Large intestine (tissue), 3 donors: ENCODE data around the gene ROR2. TPM values are rescaled to one million over a fixed set of nuclear protein-coding genes. Genes with fewer than 3 reads are reported as not detected.

ENCODE experiments used
- DNase-seq, 2 donors: peaks; one replicate each; pipeline versions ENCODE4 v3.0.0 to v3.0.0-alpha.2; 2013
- H3K27ac ChIP-seq: one replicate; pipeline ENCODE4 v1.5.1; 2013; ENCODE audit warnings: low read length
- H3K27me3 ChIP-seq: 2 replicates; pipeline ENCODE4 v1.6.1; 2013; ENCODE audit warnings: low read length; ENCODE audit not compliant: control insufficient read depth, insufficient read depth
- H3K36me3 ChIP-seq: 2 replicates; pipeline ENCODE4 v1.6.1; 2013; ENCODE audit warnings: low read length; ENCODE audit not compliant: control insufficient read depth, insufficient read depth
- H3K4me1 ChIP-seq: one replicate; pipeline ENCODE4 v1.6.1; 2013; ENCODE audit warnings: low read length; ENCODE audit not compliant: control insufficient read depth, insufficient read depth
- H3K4me3 ChIP-seq: one replicate; pipeline ENCODE4 v1.5.1; 2013; ENCODE audit warnings: low read length
- H3K9me3 ChIP-seq: one replicate; pipeline ENCODE4 v1.6.1; 2013; ENCODE audit warnings: mild to moderate bottlenecking, low read depth, low read length, moderate library complexity; ENCODE audit not compliant: control insufficient read depth
- WGBS: methylation state at CpG from one replicate; pipeline ENCODE4 v1.1.5; 2013; ENCODE audit warnings: low lambda C conversion rate; ENCODE audit not compliant: insufficient coverage; 5-methylcytosine and 5-hydroxymethylcytosine counted together
- polyA plus RNA-seq: library from polyadenylated mRNA; unstranded; fragments of 120-200 nt; gene quantifications from one replicate; pipeline ENCODE4 v1.2.1, GENCODE V29; 2013

ROR2 gene
- polyA plus RNA-seq, 1 donor: 17.5 TPM

DNA sequence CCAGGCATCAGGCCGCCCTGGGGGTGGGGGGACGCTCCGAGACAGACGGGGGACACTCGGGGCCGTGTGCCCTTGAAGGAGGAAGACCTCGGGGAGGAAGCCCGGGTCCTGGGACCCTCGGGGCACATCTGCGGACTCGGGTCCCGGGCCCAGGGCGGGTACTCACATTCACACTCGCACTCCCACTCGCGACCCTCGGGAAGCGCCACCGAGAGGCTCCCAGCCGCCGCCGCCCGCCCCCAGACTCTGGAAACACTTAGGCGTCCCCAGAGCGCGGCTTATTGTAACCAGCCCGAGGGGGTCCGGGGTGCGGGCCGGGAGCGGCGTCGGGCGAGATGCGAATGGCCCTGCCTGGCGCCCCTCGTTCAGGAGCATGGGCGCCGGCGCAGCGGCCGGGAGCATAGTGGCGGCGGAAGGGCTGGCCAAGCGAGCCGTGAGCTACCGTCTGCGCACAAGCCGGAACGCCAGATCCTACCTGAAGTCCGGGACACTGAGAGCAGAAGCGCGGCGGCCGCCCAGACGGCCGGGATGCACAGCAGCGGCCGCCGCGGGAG lies 559 bp downstream of the ROR2 start:
- Histone ChIP-seq H3K9me3 (peaks cover 6% of the 10 kb centered on the region), H3K27ac (peak overlapping the region; percentile 70), H3K4me1 (peaks cover 6% of the 10 kb centered on the region), H3K36me3 (no peaks in the 10 kb centered on the region), H3K4me3 (peak overlapping the region; percentile 62), H3K27me3 (peaks cover 35% of the 10 kb centered on the region)
- no CpG with 5 or more reads among the region's 61 CpGs for WGBS
- DNase-seq: peak in 1 of 2 donors; percentile 42

DNA sequence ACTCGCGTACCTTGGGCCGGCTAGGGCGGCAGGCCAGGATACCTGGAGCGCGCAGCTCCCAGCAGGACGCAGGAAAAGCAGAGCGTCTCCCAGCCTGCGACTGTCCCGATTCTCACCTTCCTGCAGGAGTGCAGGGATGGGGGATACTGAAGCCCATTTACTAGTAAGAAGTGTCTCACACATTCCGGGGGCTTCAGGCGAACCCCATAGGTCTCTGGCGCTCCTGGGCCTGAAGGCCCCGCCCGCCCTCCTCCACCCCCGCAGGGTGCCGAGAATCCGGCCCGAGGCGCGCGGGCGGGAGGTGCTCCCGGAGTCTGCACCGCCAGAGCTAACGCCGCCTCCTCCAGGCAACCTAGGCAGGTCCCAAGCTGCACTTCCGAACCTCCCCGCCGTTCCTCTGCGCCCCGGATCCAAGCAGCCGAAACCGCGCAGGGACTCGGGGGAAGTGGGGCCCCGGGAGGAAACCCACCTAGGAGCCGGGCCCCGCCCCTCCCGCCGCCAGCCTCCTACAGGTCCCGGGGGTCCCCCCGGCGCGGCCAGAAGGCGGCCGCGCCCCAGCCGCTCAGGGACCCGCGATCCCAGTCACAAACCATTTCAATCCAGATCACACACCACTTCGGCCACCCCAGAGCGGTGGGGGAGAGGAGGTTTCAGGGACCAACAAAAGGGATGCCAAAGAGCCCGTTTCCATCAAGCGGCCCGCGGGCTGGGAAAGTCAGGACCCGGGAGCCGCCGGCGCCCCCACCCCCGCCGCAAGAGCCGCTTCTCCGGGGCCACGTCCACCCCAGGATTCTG lies 1.2 kb downstream of the ROR2 start:
- H3K36me3 ChIP-seq: no peaks in the 10 kb centered on the region
- peaks cover 6% of the 10 kb centered on the region for H3K4me1 ChIP-seq
- no CpG with 5 or more reads among the region's 66 CpGs for WGBS
- H3K9me3 ChIP-seq: peaks cover 6% of the 10 kb centered on the region
- peak overlapping the region; percentile 70 for H3K27ac ChIP-seq
- peak; percentile 37 to 79 for DNase-seq
- H3K4me3 ChIP-seq: peak overlapping the region; percentile 62
- peaks cover 35% of the 10 kb centered on the region for H3K27me3 ChIP-seq

DNA sequence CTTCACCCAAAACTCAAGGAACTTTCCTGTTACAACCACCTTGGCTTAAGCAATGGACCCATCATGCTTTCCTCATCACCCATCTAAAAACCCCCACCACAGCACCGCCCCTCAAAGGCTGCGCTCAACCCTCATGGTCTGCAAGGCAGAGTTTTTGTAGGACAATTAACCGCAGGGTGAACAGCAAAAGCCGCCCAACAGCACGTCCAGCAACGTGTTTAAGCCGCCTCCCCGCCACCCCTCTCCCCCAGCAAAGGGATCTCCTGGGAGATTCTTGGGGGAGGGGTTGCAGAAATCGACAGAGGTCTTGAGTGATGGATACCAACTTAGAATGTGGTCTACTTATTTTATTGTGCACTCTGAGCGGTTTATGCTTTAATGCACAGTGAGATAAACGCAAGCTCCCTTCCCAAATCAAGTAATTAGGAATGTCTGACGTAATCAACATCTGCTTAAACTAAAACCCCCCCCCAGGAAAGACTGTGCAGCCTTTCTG lies 1.9 kb downstream of the ROR2 start:
- no peaks in the 10 kb centered on the region for H3K36me3 ChIP-seq
- peaks cover 35% of the 10 kb centered on the region for H3K27me3 ChIP-seq
- H3K4me1 ChIP-seq: peaks cover 6% of the 10 kb centered on the region
- WGBS: no CpG with 5 or more reads among the region's 12 CpGs
- DNase-seq: no peak
- peak overlapping the region; percentile 70 for H3K27ac ChIP-seq
- peak overlapping the region; percentile 62 for H3K4me3 ChIP-seq
- H3K9me3 ChIP-seq: peaks cover 6% of the 10 kb centered on the region

DNA sequence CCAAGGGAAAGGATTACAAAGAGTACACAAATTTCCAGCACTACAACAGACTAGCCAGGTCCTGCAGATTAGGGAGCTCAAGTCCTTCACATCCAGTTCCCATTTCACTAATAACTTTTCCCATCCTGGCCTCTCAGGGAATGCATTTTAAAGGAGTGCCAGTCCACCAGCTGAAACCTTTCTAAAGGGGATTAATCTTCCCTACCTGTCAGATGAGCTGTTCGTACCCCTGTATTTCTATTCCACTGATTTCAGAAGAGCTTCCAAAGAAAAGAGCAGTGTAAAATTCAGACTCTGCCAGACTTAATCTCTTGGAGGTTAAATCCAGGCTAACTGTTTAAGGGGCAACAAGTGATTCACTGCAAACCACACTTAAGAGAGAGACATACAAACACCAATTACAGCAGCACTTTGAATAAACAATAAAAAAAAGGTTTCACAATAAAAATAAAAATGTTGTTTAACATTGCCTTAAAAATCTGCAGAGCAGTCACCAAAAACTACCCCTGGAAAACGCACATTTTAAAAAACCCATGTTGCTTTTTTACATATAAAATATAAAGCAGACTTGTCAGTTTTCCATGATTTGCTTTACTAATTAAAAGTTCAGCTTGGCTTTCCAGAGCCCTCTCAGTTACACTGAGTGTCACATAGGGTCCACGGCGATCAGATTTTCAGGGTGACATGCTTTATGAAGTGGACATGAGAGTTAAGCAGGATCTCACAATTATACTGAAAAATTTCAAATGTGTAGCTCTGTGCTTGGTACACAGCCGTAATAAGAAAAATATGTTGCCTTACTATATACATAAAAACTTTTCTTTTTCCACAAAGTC lies 3.2 kb downstream of the ROR2 start:
- no peaks in the 10 kb centered on the region for H3K36me3 ChIP-seq
- no peak overlapping the region for H3K4me3 ChIP-seq
- peaks cover 6% of the 10 kb centered on the region for H3K9me3 ChIP-seq
- 85% methylated on average over 2 of the region's 5 CpGs for WGBS
- peaks cover 6% of the 10 kb centered on the region for H3K4me1 ChIP-seq
- H3K27ac ChIP-seq: no peak overlapping the region
- no peak for DNase-seq
- peaks cover 35% of the 10 kb centered on the region for H3K27me3 ChIP-seq

- H3K9me3 ChIP-seq: peaks cover 6% of the 10 kb centered on the region
- peak overlapping the region; percentile 55 for H3K27ac ChIP-seq
- no peak overlapping the region for H3K4me3 ChIP-seq
- DNase-seq: no peak
- peaks cover 32% of the 10 kb centered on the region for H3K27me3 ChIP-seq
- no peaks in the 10 kb centered on the region for H3K36me3 ChIP-seq
- peaks cover 6% of the 10 kb centered on the region for H3K4me1 ChIP-seq
- no CpG with 5 or more reads among the region's 5 CpGs for WGBS
Observed at GRCh38 chr9:91946196-91946595, 3.8 kb downstream of the ROR2 start.

- Histone ChIP-seq H3K4me3 (no peak overlapping the region), H3K4me1 (peaks cover 5% of the 10 kb centered on the region), H3K27me3 (peaks cover 30% of the 10 kb centered on the region), H3K27ac (peak overlapping the region; percentile 71), H3K9me3 (peaks cover 6% of the 10 kb centered on the region), H3K36me3 (no peaks in the 10 kb centered on the region)
- WGBS: 0% methylated on average over 1 of the region's 10 CpGs
- DNase-seq: peak; percentile 39 to 61
Observed at GRCh38 chr9:91945277-91946085, 4.5 kb downstream of the ROR2 start.

GRCh38 chr9:91944711-91945110 lies 5.3 kb downstream of the ROR2 start:
- Histone ChIP-seq H3K36me3 (no peaks in the 10 kb centered on the region), H3K27me3 (peaks cover 29% of the 10 kb centered on the region), H3K4me1 (peaks cover 4% of the 10 kb centered on the region), H3K27ac (peak overlapping the region; percentile 71), H3K4me3 (no peak overlapping the region), H3K9me3 (peaks cover 6% of the 10 kb centered on the region)
- WGBS: no CpG with 5 or more reads among the region's 6 CpGs
- no peak for DNase-seq

GRCh38 chr9:91943478-91944470 lies 6.3 kb downstream of the ROR2 start:
- no peak for DNase-seq
- peaks cover 21% of the 10 kb centered on the region for H3K27me3 ChIP-seq
- 92% methylated on average over 2 of the region's 8 CpGs for WGBS
- peaks cover 4% of the 10 kb centered on the region for H3K4me1 ChIP-seq
- no peak overlapping the region for H3K4me3 ChIP-seq
- no peaks in the 10 kb centered on the region for H3K36me3 ChIP-seq
- no peak overlapping the region for H3K27ac ChIP-seq
- H3K9me3 ChIP-seq: no peaks in the 10 kb centered on the region

- Histone ChIP-seq H3K27me3 (peaks cover 12% of the 10 kb centered on the region), H3K4me1 (peaks cover 4% of the 10 kb centered on the region), H3K4me3 (no peak overlapping the region), H3K27ac (no peak overlapping the region), H3K36me3 (no peaks in the 10 kb centered on the region), H3K9me3 (no peaks in the 10 kb centered on the region)
- DNase-seq: no peak
- WGBS: 93% methylated on average over 3 of the region's 5 CpGs
Observed at GRCh38 chr9:91942201-91942600, 7.8 kb downstream of the ROR2 start.
